Stimulated activated naive CD8-positive, alpha-beta T cell treated with anti-CD3 and anti-CD28 coated beads, Interleukin-15, amount 100 ng/mL, for 72 hours (primary cell): ENCODE data around the gene ANXA9.

Experiments used
- ATAC-seq: fragments of 150-1000 bp; cut with Tn5 transposase; 2 replicates; pipeline ENCODE4 v1.10.0; 2021; ENCODE audit warnings: mild to moderate bottlenecking, moderate library complexity
- DNase-seq, 2 donors: peaks; one replicate each; pipeline ENCODE4 v3.0.0; 2021 to 2022
- H3K27ac Mint-ChIP-seq, 2 donors: one replicate each; pipeline ENCODE4 v1.8.0; 2022; ENCODE audit warnings: mild to moderate bottlenecking in 2 of 2, mixed read lengths in 2 of 2, moderate library complexity in 2 of 2
- H3K27me3 Mint-ChIP-seq: one replicate; pipeline ENCODE4 v1.8.0; 2022; ENCODE audit warnings: mixed read lengths
- H3K4me1 Mint-ChIP-seq: one replicate; pipeline ENCODE4 v1.8.0; 2022; ENCODE audit warnings: mild to moderate bottlenecking, mixed read lengths
- H3K4me3 Mint-ChIP-seq, 2 donors: one replicate each; pipeline ENCODE4 v1.8.0; 2022; ENCODE audit warnings: mild to moderate bottlenecking in 2 of 2, mixed read lengths in 2 of 2, moderate library complexity in 1 of 2
- H3K9me3 Mint-ChIP-seq, 2 donors: one replicate each; pipeline ENCODE4 v1.8.0; 2022; ENCODE audit warnings: mixed read lengths in 2 of 2

Gene ANXA9

GRCh38 chr1:150981805-150982712 is at the start of gene ANXA9:
Gene ANXA9, plus strand, starts transcription at chr1:150982292. Its CDS starts 814 bp downstream, at chr1:150983106.
- ATAC-seq = no peak

GRCh38 chr1:150944856-150945255 is 37.2 kb upstream of the ANXA9 start:
- peaks cover 6% of the 10 kb centered on the region for H3K4me1 Mint-ChIP-seq
- H3K4me3 Mint-ChIP-seq = no peak overlapping the region
- ATAC-seq (no peak), DNase-seq (no peak)
- no peaks in the 10 kb centered on the region for H3K27me3 Mint-ChIP-seq
- H3K27ac Mint-ChIP-seq = peak overlapping the region; percentile 3 to 24
- H3K9me3 Mint-ChIP-seq = no peaks in the 10 kb centered on the region

More at GRCh38 chr1:150981805-150982712, at the start of gene ANXA9:
- no peaks in the 10 kb centered on the region for H3K9me3 Mint-ChIP-seq
- no peak for DNase-seq
- no peaks in the 10 kb centered on the region for H3K27me3 Mint-ChIP-seq
- H3K4me3 Mint-ChIP-seq = no peak within 1 kb of the TSS
- peaks cover 26% of the 10 kb centered on the region for H3K4me1 Mint-ChIP-seq
- H3K27ac Mint-ChIP-seq = no peak within 1 kb of the TSS

GRCh38 chr1:150954708-150955107 is 27.4 kb upstream of the ANXA9 start:
- Mint-ChIP-seq H3K4me3 (no peak overlapping the region), H3K9me3 (no peaks in the 10 kb centered on the region), H3K27me3 (no peaks in the 10 kb centered on the region), H3K4me1 (no peaks in the 10 kb centered on the region), H3K27ac (no peak overlapping the region)
- DNase-seq (no peak), ATAC-seq (no peak)

- Mint-ChIP-seq H3K27me3 (no peaks in the 10 kb centered on the region), H3K27ac (peak overlapping the region in 1 of 2 donors; percentile 75), H3K4me3 (no peak overlapping the region), H3K4me1 (no peaks in the 10 kb centered on the region), H3K9me3 (no peaks in the 10 kb centered on the region)
- DNase-seq (no peak), ATAC-seq (no peak)
These were observed 26.8 kb upstream of the ANXA9 start for GRCh38 chr1:150955280-150955679.

GRCh38 chr1:150957666-150958065 is 24.4 kb upstream of the ANXA9 start:
- H3K4me1 Mint-ChIP-seq = peaks cover 7% of the 10 kb centered on the region
- no peak for ATAC-seq
- DNase-seq = no peak
- no peaks in the 10 kb centered on the region for H3K9me3 Mint-ChIP-seq
- no peak overlapping the region for H3K4me3 Mint-ChIP-seq
- H3K27me3 Mint-ChIP-seq = no peaks in the 10 kb centered on the region
- H3K27ac Mint-ChIP-seq = no peak overlapping the region

GRCh38 chr1:150960646-150961045 is 21.4 kb upstream of the ANXA9 start:
- H3K4me3 Mint-ChIP-seq = no peak overlapping the region
- H3K4me1 Mint-ChIP-seq = peaks cover 7% of the 10 kb centered on the region
- no peak for DNase-seq
- no peaks in the 10 kb centered on the region for H3K27me3 Mint-ChIP-seq
- H3K27ac Mint-ChIP-seq = peak overlapping the region in 1 of 2 donors; percentile 74
- no peak for ATAC-seq
- H3K9me3 Mint-ChIP-seq = no peaks in the 10 kb centered on the region

GRCh38 chr1:150961756-150962155 is 20.3 kb upstream of the ANXA9 start:
- no peaks in the 10 kb centered on the region for H3K27me3 Mint-ChIP-seq
- no peak overlapping the region for H3K4me3 Mint-ChIP-seq
- H3K27ac Mint-ChIP-seq = peak overlapping the region in 1 of 2 donors; percentile 33
- peaks cover 7% of the 10 kb centered on the region for H3K4me1 Mint-ChIP-seq
- DNase-seq (no peak), ATAC-seq (no peak)
- no peaks in the 10 kb centered on the region for H3K9me3 Mint-ChIP-seq

- no peak overlapping the region for H3K4me3 Mint-ChIP-seq
- peak overlapping the region in 1 of 2 donors; percentile 77 for H3K27ac Mint-ChIP-seq
- H3K9me3 Mint-ChIP-seq = no peaks in the 10 kb centered on the region
- DNase-seq (no peak), ATAC-seq (no peak)
- no peaks in the 10 kb centered on the region for H3K27me3 Mint-ChIP-seq
- peaks cover 18% of the 10 kb centered on the region for H3K4me1 Mint-ChIP-seq
These were observed 18.6 kb upstream of the ANXA9 start for GRCh38 chr1:150963321-150964163.

- H3K9me3 Mint-ChIP-seq = no peaks in the 10 kb centered on the region
- DNase-seq (no peak), ATAC-seq (no peak)
- H3K4me1 Mint-ChIP-seq = peaks cover 24% of the 10 kb centered on the region
- no peaks in the 10 kb centered on the region for H3K27me3 Mint-ChIP-seq
- no peak overlapping the region for H3K4me3 Mint-ChIP-seq
- peak overlapping the region in 1 of 2 donors; percentile 77 for H3K27ac Mint-ChIP-seq
These were observed 18.0 kb upstream of the ANXA9 start for GRCh38 chr1:150964164-150964489.

GRCh38 chr1:150965605-150966004 is 16.5 kb upstream of the ANXA9 start:
- peak overlapping the region in 1 of 2 donors; percentile 49 for H3K27ac Mint-ChIP-seq
- peaks cover 31% of the 10 kb centered on the region for H3K4me1 Mint-ChIP-seq
- DNase-seq (no peak), ATAC-seq (no peak)
- H3K4me3 Mint-ChIP-seq = no peak overlapping the region
- no peaks in the 10 kb centered on the region for H3K9me3 Mint-ChIP-seq
- no peaks in the 10 kb centered on the region for H3K27me3 Mint-ChIP-seq

- DNase-seq (no peak), ATAC-seq (no peak)
- H3K27ac Mint-ChIP-seq = peak overlapping the region in 1 of 2 donors; percentile 22
- H3K27me3 Mint-ChIP-seq = no peaks in the 10 kb centered on the region
- H3K4me1 Mint-ChIP-seq = peaks cover 35% of the 10 kb centered on the region
- no peaks in the 10 kb centered on the region for H3K9me3 Mint-ChIP-seq
- H3K4me3 Mint-ChIP-seq = no peak overlapping the region
These were observed 16.1 kb upstream of the ANXA9 start for GRCh38 chr1:150966011-150966410.

GRCh38 chr1:150967936-150968335 is 14.2 kb upstream of the ANXA9 start:
- no peak for ATAC-seq

GRCh38 chr1:150968491-150968890 is 13.6 kb upstream of the ANXA9 start:
- no peak for ATAC-seq
- H3K9me3 Mint-ChIP-seq = no peaks in the 10 kb centered on the region
- no peak for DNase-seq
- H3K27me3 Mint-ChIP-seq = no peaks in the 10 kb centered on the region
- H3K4me1 Mint-ChIP-seq = peaks cover 53% of the 10 kb centered on the region
- no peak overlapping the region for H3K27ac Mint-ChIP-seq
- no peak overlapping the region for H3K4me3 Mint-ChIP-seq

More at GRCh38 chr1:150967936-150968335, 14.2 kb upstream of the ANXA9 start:
- Mint-ChIP-seq H3K9me3 (no peaks in the 10 kb centered on the region), H3K4me3 (no peak overlapping the region), H3K4me1 (peaks cover 47% of the 10 kb centered on the region), H3K27ac (peak overlapping the region in 1 of 2 donors; percentile 72), H3K27me3 (no peaks in the 10 kb centered on the region)
- no peak for DNase-seq

GRCh38 chr1:150969626-150970025 is 12.5 kb upstream of the ANXA9 start:
- DNase-seq = no peak
- peaks cover 56% of the 10 kb centered on the region for H3K4me1 Mint-ChIP-seq
- no peaks in the 10 kb centered on the region for H3K27me3 Mint-ChIP-seq
- H3K9me3 Mint-ChIP-seq = no peaks in the 10 kb centered on the region
- no peak for ATAC-seq
- no peak overlapping the region for H3K4me3 Mint-ChIP-seq
- H3K27ac Mint-ChIP-seq = peak overlapping the region in 1 of 2 donors; percentile 84

GRCh38 chr1:150970808-150971582 is 11.1 kb upstream of the ANXA9 start:
- H3K4me3 Mint-ChIP-seq = peak overlapping the region; percentile 43 to 82
- H3K27me3 Mint-ChIP-seq = no peaks in the 10 kb centered on the region
- H3K4me1 Mint-ChIP-seq = peaks cover 65% of the 10 kb centered on the region
- ATAC-seq (no peak), DNase-seq (no peak)
- H3K27ac Mint-ChIP-seq = peak overlapping the region; percentile 38 to 89
- H3K9me3 Mint-ChIP-seq = no peaks in the 10 kb centered on the region
